HUES48 (cell line): ENCODE results near the gene CORO1C.
A peak's percentile ranks its signal among the peaks of the same experiment; 100 is the strongest.

Experiments
- H3K27ac ChIP-seq: one replicate; pipeline ENCODE4 v1.7.0; 2013; ENCODE audit warnings: low read depth, low read length, inconsistent platforms
- H3K27me3 ChIP-seq: 2 replicates; pipeline ENCODE4 v1.6.1; 2013; ENCODE audit warnings: mild to moderate bottlenecking, low read length; ENCODE audit not compliant: control insufficient read depth, insufficient read depth
- H3K36me3 ChIP-seq: 2 replicates; pipeline ENCODE4 v1.6.1; 2013; ENCODE audit warnings: low read length; ENCODE audit not compliant: control insufficient read depth, insufficient read depth
- H3K4me1 ChIP-seq: 2 replicates; pipeline ENCODE4 v1.6.1; 2013; ENCODE audit warnings: mild to moderate bottlenecking, low read length; ENCODE audit not compliant: control insufficient read depth, insufficient read depth
- H3K4me3 ChIP-seq: 2 replicates; pipeline ENCODE4 v1.5.1; 2013; ENCODE audit warnings: mild to moderate bottlenecking, low read depth, low read length
- H3K9ac ChIP-seq: 2 replicates; pipeline ENCODE4 v1.6.1; 2013; ENCODE audit warnings: mild to moderate bottlenecking, low read depth, low read length, moderate library complexity
- H3K9me3 ChIP-seq: 2 replicates; pipeline ENCODE4 v1.6.1; 2013; ENCODE audit warnings: low read length; ENCODE audit not compliant: control insufficient read depth, insufficient read depth

Gene CORO1C

GRCh38 chr12:108770269-108770829, 39.0 kb upstream of the CORO1C start:
- Histone ChIP-seq H3K27me3 (no peaks in the 10 kb centered on the region), H3K4me1 (peaks cover 3% of the 10 kb centered on the region; the same call in 1 of the 2 replicates), H3K4me3 (no peak overlapping the region)

GRCh38 chr12:108768591-108769500, 37.5 kb upstream of the CORO1C start:
- Histone ChIP-seq H3K4me3 (peak overlapping the region; percentile 55), H3K27ac (peak overlapping the region; percentile 35), H3K27me3 (no peaks in the 10 kb centered on the region), H3K9ac (no peak overlapping the region), H3K9me3 (no peaks in the 10 kb centered on the region), H3K36me3 (no peaks in the 10 kb centered on the region), H3K4me1 (peaks cover 3% of the 10 kb centered on the region; the same call in 1 of the 2 replicates)

More at GRCh38 chr12:108770269-108770829, 39.0 kb upstream of the CORO1C start:
- no peak overlapping the region for H3K27ac ChIP-seq
- H3K9me3 ChIP-seq, result no peaks in the 10 kb centered on the region
- H3K36me3 ChIP-seq, result no peaks in the 10 kb centered on the region
- H3K9ac ChIP-seq, result no peak overlapping the region

GRCh38 chr12:108766294-108766693, 35.0 kb upstream of the CORO1C start:
- no peaks in the 10 kb centered on the region for H3K9me3 ChIP-seq
- no peak overlapping the region for H3K27ac ChIP-seq
- no peaks in the 10 kb centered on the region for H3K4me1 ChIP-seq
- H3K9ac ChIP-seq, result no peak overlapping the region
- H3K36me3 ChIP-seq, result no peaks in the 10 kb centered on the region
- H3K4me3 ChIP-seq, result no peak overlapping the region
- H3K27me3 ChIP-seq, result no peaks in the 10 kb centered on the region

GRCh38 chr12:108765289-108765764, 34.0 kb upstream of the CORO1C start:
- H3K27ac ChIP-seq, result no peak overlapping the region
- no peaks in the 10 kb centered on the region for H3K9me3 ChIP-seq
- no peaks in the 10 kb centered on the region for H3K36me3 ChIP-seq
- no peak overlapping the region; the same call in 1 of the 2 replicates for H3K9ac ChIP-seq
- H3K4me3 ChIP-seq, result no peak overlapping the region
- H3K4me1 ChIP-seq, result no peaks in the 10 kb centered on the region
- no peaks in the 10 kb centered on the region for H3K27me3 ChIP-seq

GRCh38 chr12:108764540-108765288, 33.4 kb upstream of the CORO1C start:
- Histone ChIP-seq H3K36me3 (no peaks in the 10 kb centered on the region), H3K27me3 (no peaks in the 10 kb centered on the region), H3K27ac (no peak overlapping the region), H3K4me1 (no peaks in the 10 kb centered on the region), H3K9ac (no peak overlapping the region), H3K4me3 (no peak overlapping the region), H3K9me3 (no peaks in the 10 kb centered on the region)

GRCh38 chr12:108761226-108761625, 29.9 kb upstream of the CORO1C start:
- no peaks in the 10 kb centered on the region for H3K27me3 ChIP-seq
- H3K4me3 ChIP-seq, result no peak overlapping the region
- no peaks in the 10 kb centered on the region for H3K36me3 ChIP-seq
- H3K9me3 ChIP-seq, result no peaks in the 10 kb centered on the region
- no peak overlapping the region for H3K27ac ChIP-seq
- no peaks in the 10 kb centered on the region for H3K4me1 ChIP-seq
- no peak overlapping the region for H3K9ac ChIP-seq

GRCh38 chr12:108759924-108760323, 28.6 kb upstream of the CORO1C start:
- Histone ChIP-seq H3K9ac (no peak overlapping the region), H3K36me3 (no peaks in the 10 kb centered on the region)

GRCh38 chr12:108757856-108758255, 26.5 kb upstream of the CORO1C start:
- H3K4me3 ChIP-seq, result no peak overlapping the region
- H3K4me1 ChIP-seq, result no peaks in the 10 kb centered on the region
- no peaks in the 10 kb centered on the region for H3K27me3 ChIP-seq
- H3K9ac ChIP-seq, result no peak overlapping the region
- no peaks in the 10 kb centered on the region for H3K9me3 ChIP-seq
- H3K36me3 ChIP-seq, result no peaks in the 10 kb centered on the region
- no peak overlapping the region for H3K27ac ChIP-seq

More at GRCh38 chr12:108759924-108760323, 28.6 kb upstream of the CORO1C start:
- Histone ChIP-seq H3K4me3 (no peak overlapping the region), H3K27ac (no peak overlapping the region), H3K27me3 (no peaks in the 10 kb centered on the region), H3K4me1 (no peaks in the 10 kb centered on the region), H3K9me3 (no peaks in the 10 kb centered on the region)

GRCh38 chr12:108756421-108756820, 25.1 kb upstream of the CORO1C start:
- no peaks in the 10 kb centered on the region for H3K36me3 ChIP-seq
- no peak overlapping the region for H3K9ac ChIP-seq

GRCh38 chr12:108755481-108755880, 24.2 kb upstream of the CORO1C start:
- H3K36me3 ChIP-seq, result no peaks in the 10 kb centered on the region
- H3K9me3 ChIP-seq, result no peaks in the 10 kb centered on the region
- no peak overlapping the region for H3K9ac ChIP-seq
- no peak overlapping the region for H3K4me3 ChIP-seq
- H3K4me1 ChIP-seq, result no peaks in the 10 kb centered on the region
- H3K27ac ChIP-seq, result no peak overlapping the region
- H3K27me3 ChIP-seq, result no peaks in the 10 kb centered on the region

More at GRCh38 chr12:108756421-108756820, 25.1 kb upstream of the CORO1C start:
- Histone ChIP-seq H3K4me1 (no peaks in the 10 kb centered on the region), H3K27ac (no peak overlapping the region), H3K4me3 (no peak overlapping the region), H3K9me3 (no peaks in the 10 kb centered on the region), H3K27me3 (no peaks in the 10 kb centered on the region)
